NT2/D1 (cell line): ENCODE results near the gene STAT1.

Source experiments
- SUZ12 ChIP-seq: IDR thresholded peaks from 2 replicates; pipeline ENCODE4 v1.6.1; 2011; ENCODE audit not compliant: insufficient read length, insufficient read depth; ENCODE audit errors: extremely low read depth
- YY1 ChIP-seq: IDR thresholded peaks from 2 replicates; pipeline ENCODE4 v1.6.1; 2011; ENCODE audit not compliant: insufficient read length, insufficient read depth

GRCh38 chr2:190968522-190968921, 45.4 kb downstream of the STAT1 start:
- TF ChIP-seq SUZ12 (no peak), YY1 (no peak)
